Hippocampal formation (tissue), 2 donors: Measurements from ENCODE around the gene IL7R.

Experiments used
- DNase-seq, 2 donors: peaks; one replicate each; lab custom pipeline; 2025; lab: John Stamatoyannopoulos, UW

The IL7R gene

GRCh38 chr5:35904443-35905132 is 47.9 kb downstream of the IL7R start:
- DNase-seq = no peak

- no peak for DNase-seq
Measured at GRCh38 chr5:35908228-35908627, 51.5 kb downstream of the IL7R start.

- no peak for DNase-seq
Measured at GRCh38 chr5:35908814-35909213, 52.1 kb downstream of the IL7R start.

- no peak for DNase-seq
Measured at GRCh38 chr5:35919191-35919590, 62.5 kb downstream of the IL7R start.

- no peak for DNase-seq
Measured at GRCh38 chr5:35920890-35921289, 64.2 kb downstream of the IL7R start.

- no peak for DNase-seq
Measured at GRCh38 chr5:35921930-35922329, 65.2 kb downstream of the IL7R start.

GRCh38 chr5:35922468-35922867 is 65.8 kb downstream of the IL7R start:
- no peak for DNase-seq

- no peak for DNase-seq
Measured at GRCh38 chr5:35924122-35924949, 67.6 kb downstream of the IL7R start.

- DNase-seq = peak; percentile 56 to 61
Measured at GRCh38 chr5:35924950-35925722, 68.4 kb downstream of the IL7R start.

GRCh38 chr5:35926389-35927051 is 69.8 kb downstream of the IL7R start:
- DNase-seq = peak; percentile 52 to 60
